Mucosa of gallbladder (tissue), 1 donor: ENCODE data around the gene SCYL2. TPM values are rescaled to one million over a fixed set of nuclear protein-coding genes. Genes with fewer than 3 reads are reported as not detected.
"Not testable (repeated sequence)": the region's sequence is repeated elsewhere in the genome, so short reads cannot be mapped to it uniquely, and the experiment has no call there.

Experiments
- DNase-seq: peaks from one replicate; pipeline ENCODE4 v3.0.0-alpha.2; 2020; ENCODE audit warnings: low spot score
- total RNA-seq: library from RNA; stranded (reverse); gene quantifications from one replicate; pipeline ENCODE4 v1.2.1, GENCODE V29; 2021
- donor health status: DM: no; HTN: no; CAD: no.

Gene SCYL2
- total RNA-seq, 1 donor from 2014 or later: 50.5 TPM

DNA sequence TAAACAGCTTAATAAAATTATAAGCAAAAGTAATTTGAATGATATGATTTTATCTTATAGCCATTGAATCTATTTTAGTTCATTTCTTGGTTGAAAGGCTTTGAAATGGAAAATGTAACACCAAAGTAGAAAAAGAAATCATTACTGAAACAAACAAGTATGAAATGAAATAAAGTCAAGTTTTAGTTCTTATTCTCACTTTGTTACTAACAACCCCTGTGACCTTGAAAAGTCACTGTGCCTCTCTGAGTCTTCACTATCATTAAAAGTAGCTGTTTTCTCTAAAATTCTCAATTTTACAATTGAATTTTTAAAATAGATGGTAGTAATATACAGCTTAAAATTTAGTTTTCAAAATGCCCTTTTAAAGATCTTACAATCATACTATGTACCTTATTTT is 57.5 kb downstream of the SCYL2 start:
- DNase-seq: no peak

- no peak for DNase-seq
These were observed 59.2 kb downstream of the SCYL2 start for GRCh38 chr12:100326208-100326607.

DNA sequence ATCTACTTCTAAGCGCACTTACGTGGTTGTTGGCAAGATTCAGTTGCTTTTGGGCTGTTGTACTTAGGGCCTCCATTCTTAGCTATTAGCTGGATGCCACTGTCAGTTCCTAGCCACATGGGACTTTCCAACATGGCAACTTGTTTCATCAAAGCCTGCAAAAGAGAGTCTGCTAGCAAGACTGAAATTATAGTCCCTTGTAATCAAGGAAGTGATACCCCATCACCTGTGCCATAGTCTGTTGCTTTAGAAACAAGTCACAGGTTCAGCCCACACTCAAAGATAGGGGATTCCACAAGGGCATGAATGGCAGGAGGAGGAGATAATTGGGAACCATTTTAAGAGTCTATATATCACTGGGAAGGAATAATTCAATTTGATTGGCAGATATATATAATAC is 62.8 kb downstream of the SCYL2 start:
- no peak for DNase-seq

- no peak for DNase-seq
These were observed 64.9 kb downstream of the SCYL2 start for GRCh38 chr12:100331871-100332270.

- DNase-seq: no peak
These were observed 65.9 kb downstream of the SCYL2 start for GRCh38 chr12:100332852-100333251.

DNA sequence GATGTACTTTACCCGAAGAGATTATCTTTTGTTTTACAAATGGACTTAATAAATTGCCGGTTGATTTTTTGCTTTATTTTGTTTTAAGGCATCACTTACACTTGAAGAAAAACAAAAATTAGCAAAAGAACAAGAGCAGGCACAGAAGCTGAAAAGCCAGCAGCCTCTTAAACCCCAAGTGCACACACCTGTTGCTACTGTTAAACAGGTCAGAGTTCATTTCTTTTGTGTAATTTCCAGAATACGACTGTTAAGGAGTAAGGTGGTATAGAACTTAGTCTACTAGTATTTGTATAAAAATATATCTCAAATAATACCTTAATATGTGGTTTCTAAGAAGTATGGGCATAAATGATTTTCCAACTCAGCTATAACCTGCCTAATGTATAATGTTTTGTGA is 70.3 kb downstream of the SCYL2 start:
- DNase-seq: no peak

GRCh38 chr12:100337727-100338126 is 70.8 kb downstream of the SCYL2 start:
- DNase-seq: peak; percentile 40

DNA sequence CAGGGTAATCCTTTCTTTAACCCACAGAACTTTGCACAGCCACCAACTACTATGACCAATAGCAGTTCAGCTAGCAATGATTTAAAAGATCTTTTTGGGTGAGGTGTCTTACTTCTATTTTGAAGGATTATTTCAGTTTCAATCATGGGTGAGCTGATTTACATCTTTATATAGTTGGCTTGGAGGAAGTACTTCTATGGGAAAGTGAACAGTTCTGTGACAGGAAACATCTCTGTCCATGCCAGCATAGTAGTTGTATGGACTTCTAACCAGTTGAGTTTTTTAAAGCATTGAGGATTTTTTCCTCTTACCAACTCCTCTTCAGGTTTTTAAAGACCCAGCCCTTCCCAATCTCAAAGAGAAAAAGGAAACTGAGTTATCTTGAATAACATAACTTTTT is 72.1 kb downstream of the SCYL2 start:
- no peak for DNase-seq

DNA sequence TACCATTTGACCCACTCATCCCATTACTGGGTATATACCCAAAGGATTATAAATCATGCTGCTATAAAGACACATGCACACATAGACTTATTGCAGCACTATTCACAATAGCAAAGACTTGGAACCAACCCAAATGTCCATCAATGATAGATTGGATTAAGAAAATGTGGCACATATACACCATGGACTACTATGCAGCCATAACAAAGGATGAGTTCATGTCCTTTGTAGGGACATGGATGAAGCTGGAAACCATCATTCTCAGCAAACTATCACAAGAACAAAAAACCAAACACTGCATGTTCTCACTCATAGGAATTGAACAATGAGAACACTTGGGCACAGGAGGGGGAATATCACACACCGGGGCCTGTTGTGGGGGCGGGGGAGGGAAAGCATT is 75.9 kb downstream of the SCYL2 start:
- DNase-seq: not testable (repeated sequence)

DNA sequence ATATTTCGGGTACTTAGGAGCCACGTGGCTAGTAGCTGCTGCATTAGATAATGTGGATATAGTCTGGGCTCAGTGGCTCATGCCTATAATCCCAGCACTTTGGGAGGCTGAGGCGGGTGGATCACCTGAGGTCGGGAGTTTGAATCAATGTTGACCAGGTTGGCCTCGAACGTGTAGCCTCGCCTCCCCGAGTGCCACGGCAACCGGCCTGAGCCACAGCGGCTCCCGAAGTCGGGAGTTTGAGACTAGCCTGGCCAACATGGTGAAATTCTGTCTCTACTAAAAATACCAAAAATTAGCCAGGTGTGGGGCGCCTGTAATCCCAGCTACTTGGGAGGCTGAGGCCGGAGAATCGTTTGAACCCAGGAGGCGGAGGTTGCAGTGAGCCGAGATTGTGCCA is 77.4 kb downstream of the SCYL2 start:
- DNase-seq: not testable (repeated sequence)

DNA sequence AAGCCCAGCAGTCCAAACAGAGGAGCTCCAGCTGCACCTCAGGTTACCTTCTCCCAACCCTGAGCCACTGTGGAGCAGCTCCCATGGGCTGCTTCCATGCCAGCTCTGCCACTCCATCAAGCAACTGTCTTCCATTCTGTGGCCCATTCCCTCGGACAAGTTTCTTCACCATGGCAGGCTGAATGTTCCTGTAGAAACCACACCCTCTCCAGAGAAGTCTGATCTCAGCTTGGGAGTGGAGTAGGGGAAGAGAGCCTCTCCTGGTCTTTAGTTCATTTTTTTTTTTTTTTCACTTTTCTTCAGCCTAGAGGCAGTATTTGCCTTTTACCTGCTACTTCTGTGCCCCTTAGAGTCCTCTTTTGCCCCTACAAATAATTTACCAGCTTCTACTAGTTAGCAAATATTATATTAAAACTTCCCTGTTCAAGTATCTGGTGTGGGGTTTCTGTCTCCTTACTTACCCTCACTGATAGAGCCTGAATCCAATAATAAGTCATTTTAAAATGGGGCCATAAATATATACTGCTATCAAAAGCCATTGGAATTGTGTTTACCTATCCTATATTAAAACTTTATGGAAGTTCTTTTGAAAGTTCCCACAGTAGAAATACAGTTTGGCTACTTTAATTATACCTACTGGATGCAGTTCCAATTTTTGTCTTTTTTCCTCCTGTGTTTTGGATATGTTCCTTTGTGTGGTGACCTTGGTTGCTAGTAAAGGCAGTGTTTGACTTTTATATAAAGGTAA is 78.2 kb downstream of the SCYL2 start:
- no peak for DNase-seq

DNA sequence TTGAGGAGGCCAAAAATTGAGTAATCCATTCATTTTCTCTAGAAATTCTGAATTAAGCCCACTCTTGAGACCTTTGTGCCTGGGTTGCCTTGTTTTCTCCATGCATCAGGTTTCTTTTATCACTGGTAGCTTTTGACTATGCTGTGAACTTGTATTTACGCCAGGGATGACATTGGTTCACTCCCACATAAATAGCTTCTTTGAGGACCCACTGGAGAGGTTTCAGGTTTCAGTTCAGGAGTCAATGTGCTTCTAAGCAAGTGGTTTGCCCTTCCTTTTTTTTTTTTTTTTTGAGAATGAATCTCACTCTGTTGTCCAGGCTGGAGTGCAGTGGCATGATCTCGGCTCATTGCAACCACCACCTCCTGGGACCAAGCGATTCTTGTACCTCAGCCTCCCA is 79.7 kb downstream of the SCYL2 start:
- DNase-seq: no peak

GRCh38 chr12:100348657-100349454 is 81.9 kb downstream of the SCYL2 start:
- DNase-seq: no peak

GRCh38 chr12:100356644-100357223 is 89.8 kb downstream of the SCYL2 start, which contains the start of gene SLC17A8:
SLC17A8 (plus strand) TSS chr12:100357074; CDS start chr12:100357392, 318 bp downstream.
- DNase-seq: no peak

DNA sequence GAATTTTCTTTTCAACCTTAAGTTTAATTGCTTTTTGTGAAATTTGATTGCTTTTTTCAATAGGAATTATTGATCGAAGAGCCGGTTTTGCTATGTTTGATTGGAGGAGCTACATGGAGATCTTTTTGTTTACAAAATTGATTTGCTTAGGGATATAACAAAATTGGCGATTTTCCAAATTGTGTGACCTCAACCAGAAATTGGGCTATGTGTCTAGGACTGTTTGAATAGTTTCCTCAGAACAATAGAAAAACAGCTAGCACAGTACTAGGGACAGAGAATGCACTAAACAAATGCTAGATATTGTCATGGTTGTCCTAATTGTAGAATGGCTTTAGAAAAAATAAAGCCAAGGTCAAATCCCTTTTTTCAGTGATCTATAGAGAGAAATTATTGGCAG is 92.3 kb downstream of the SCYL2 start:
- DNase-seq: no peak

- DNase-seq: no peak
These were observed 92.8 kb downstream of the SCYL2 start for GRCh38 chr12:100359822-100360221.

GRCh38 chr12:100360450-100360849 is 93.5 kb downstream of the SCYL2 start:
- DNase-seq: no peak

DNA sequence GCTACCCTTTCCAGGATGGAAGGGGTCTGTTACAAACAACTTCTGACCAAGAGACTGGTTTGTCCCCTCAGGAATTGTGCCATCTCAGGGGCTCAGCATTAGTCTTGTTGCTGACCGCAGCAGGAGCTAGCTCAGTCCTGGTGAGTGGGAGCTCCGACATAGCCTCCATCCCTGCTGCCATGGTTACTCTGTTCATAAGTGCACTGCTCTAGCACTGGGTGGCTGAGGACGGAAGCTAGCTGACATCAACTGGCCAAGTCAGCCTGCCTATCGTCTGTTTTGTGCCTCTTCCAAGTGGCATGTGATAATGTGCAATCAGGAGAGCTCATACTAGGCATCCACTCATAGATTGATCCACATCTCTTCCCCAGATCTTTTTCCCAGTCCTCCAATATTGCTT is 97.3 kb downstream of the SCYL2 start:
- no peak for DNase-seq

DNA sequence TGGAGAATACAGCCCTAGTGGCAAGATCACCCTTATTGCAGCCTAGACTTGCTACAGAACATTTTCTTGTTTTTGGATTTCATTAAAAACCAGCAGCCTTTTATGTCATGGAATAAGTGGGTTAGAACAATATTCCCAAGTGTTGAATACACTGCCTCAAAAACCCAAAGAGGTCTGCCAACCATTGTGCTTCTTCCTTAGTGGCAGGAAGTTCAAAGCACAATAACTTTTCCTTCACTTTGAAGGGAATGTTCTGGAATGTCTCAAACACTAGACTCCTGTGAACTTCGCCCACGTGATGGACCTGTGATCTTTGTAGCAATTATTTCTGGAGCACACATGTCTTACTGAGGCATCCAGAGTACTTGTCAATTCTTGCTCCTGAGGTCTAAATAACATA is 98.4 kb downstream of the SCYL2 start:
- DNase-seq: no peak

DNA sequence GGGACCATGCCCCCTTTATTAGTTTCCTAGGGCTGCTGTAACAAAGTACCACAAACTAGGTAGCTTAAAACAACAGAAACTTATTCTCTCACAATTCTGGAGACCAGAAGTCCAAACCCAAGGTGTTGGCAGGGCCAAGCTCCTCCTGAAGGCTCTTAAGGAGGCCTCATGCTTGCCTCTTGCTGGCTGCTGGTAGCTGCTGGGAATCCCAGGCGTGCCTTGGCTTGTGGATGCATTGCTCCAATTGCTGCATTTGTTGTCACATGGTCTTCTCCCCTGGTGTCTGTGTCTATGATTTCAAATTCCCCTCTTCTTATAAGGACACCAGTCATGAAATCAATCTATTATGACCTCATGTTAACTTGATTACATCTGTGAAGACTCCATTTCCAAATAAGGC is 101.1 kb downstream of the SCYL2 start:
- no peak for DNase-seq

GRCh38 chr12:100371146-100371545 is 104.2 kb downstream of the SCYL2 start:
- no peak for DNase-seq

DNA sequence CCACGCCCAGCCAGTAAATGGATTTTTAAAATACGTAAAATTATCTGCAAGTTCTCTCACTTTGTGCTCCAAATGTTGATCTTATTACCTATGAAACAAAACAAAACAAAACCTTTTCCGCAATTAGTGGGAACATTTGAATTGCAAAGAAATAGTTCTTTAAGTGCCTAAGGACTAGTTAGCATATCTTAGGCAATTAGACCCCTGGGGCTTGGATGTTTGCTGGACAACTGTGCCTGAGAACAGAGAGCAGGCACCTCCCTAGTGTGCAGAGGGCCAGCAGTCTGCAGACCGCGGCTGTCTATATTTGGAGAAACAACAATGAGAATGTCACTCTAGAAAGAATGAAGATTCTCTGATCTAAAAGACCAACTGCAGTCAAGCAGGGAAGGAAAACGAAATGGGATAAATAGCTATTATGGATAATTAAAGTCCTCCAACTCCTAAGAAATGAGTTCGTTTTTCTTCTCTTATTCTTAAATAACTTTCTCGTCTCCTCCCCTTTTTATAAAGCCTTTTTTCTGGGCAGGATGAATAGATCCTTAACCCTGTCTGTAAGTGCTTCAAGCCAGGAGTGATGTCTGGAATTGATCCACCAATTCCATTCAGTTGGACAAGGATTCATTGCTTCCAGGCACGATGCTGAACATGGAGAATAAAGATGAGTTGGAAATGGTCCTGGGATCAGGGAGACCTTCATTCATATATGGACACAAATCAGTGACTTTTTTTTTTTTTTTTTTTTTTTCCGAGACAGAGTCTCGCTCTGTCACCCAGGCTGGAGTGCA is 106.1 kb downstream of the SCYL2 start:
- DNase-seq: no peak
